Thymus (tissue), 11 donors: ENCODE results near the gene PRKAG2. TPM values are rescaled to one million over a fixed set of nuclear protein-coding genes. Genes with fewer than 3 reads are reported as not detected.

Experiments used
- DNase-seq, 9 donors: peaks; one replicate each; pipeline ENCODE4 v3.0.0-alpha.2; 2013; ENCODE audit warnings: low spot score in 9 of 9, low read depth in 6 of 9, missing footprints in 1 of 9
- H3K27ac ChIP-seq, 2 donors: one replicate each; pipeline ENCODE4 v1.5.1; 2013; ENCODE audit warnings: control low read depth in 1 of 2, low read depth in 1 of 2, low read length in 1 of 2, mild to moderate bottlenecking in 1 of 2, moderate library complexity in 1 of 2
- H3K27me3 ChIP-seq, 2 donors: one replicate each; pipeline ENCODE4 v1.5.1; 2013; ENCODE audit warnings: low read length in 1 of 2; ENCODE audit not compliant: control insufficient read depth in 2 of 2, insufficient read depth in 1 of 2
- H3K36me3 ChIP-seq, 2 donors: one replicate each; pipeline ENCODE4 v1.5.1; 2013; ENCODE audit warnings: low read length in 1 of 2, mild to moderate bottlenecking in 1 of 2, moderate library complexity in 1 of 2; ENCODE audit not compliant: control insufficient read depth in 2 of 2, insufficient read depth in 2 of 2
- H3K4me1 ChIP-seq, 2 donors: one replicate each; pipeline ENCODE4 v1.5.1; 2013; ENCODE audit warnings: low read length in 2 of 2; ENCODE audit not compliant: control insufficient read depth in 2 of 2, insufficient read depth in 2 of 2
- H3K4me3 ChIP-seq, 2 donors: one replicate each; pipeline ENCODE4 v1.5.1; 2013; ENCODE audit warnings: low read length in 2 of 2, control low read depth in 1 of 2, mild to moderate bottlenecking in 1 of 2
- H3K9me3 ChIP-seq, 2 donors: one replicate each; pipeline ENCODE4 v1.5.1; 2013; ENCODE audit warnings: low read length in 1 of 2, mild to moderate bottlenecking in 1 of 2; ENCODE audit not compliant: control insufficient read depth in 2 of 2, insufficient read depth in 1 of 2
- WGBS: extraction: QIAGEN DNeasy Blood & Tissue Kit; methylation state at CpG from one replicate; pipeline ENCODE4 v1.1.7; 2013; 5-methylcytosine and 5-hydroxymethylcytosine counted together
- polyA plus RNA-seq: library from polyadenylated mRNA; stranded (reverse); fragments of 200-250 nt; gene quantifications from one replicate; pipeline ENCODE4 v1.2.3, GENCODE V29; 2013
- total RNA-seq: library from RNA; stranded (reverse); fragments of 120-200 nt; gene quantifications from one replicate; pipeline ENCODE4 v1.2.4, GENCODE V29; 2013
- donor health status: healthy.

Gene PRKAG2
- total and polyA plus RNA-seq, 2 donors = 5.1 to 33.7 TPM

- Histone ChIP-seq H3K27me3 (no peaks in the 10 kb centered on the region), H3K4me1 (peaks cover 6 to 14% of the 10 kb centered on the region in 2 donors), H3K27ac (no peak overlapping the region), H3K9me3 (no peaks in the 10 kb centered on the region), H3K36me3 (no peaks in the 10 kb centered on the region), H3K4me3 (no peak overlapping the region)
- 97% methylated on average over 4 of the region's 4 CpGs for WGBS
- no peak for DNase-seq
These were observed 365.0 kb downstream of the PRKAG2 start for GRCh38 chr7:151511946-151512345.

GRCh38 chr7:151511270-151511669 is 365.6 kb downstream of the PRKAG2 start:
- WGBS = 89% methylated on average over 4 of the region's 4 CpGs
- DNase-seq = no peak
- Histone ChIP-seq H3K36me3 (no peaks in the 10 kb centered on the region), H3K27ac (no peak overlapping the region), H3K4me1 (peaks cover 5 to 12% of the 10 kb centered on the region in 2 donors), H3K27me3 (no peaks in the 10 kb centered on the region), H3K4me3 (no peak overlapping the region), H3K9me3 (no peaks in the 10 kb centered on the region)

GRCh38 chr7:151509670-151510333 is 367.1 kb downstream of the PRKAG2 start:
- WGBS = 93% methylated on average over 5 of the region's 5 CpGs
- DNase-seq = no peak
- H3K36me3 ChIP-seq = no peaks in the 10 kb centered on the region
- peaks cover 5 to 7% of the 10 kb centered on the region in 2 donors for H3K4me1 ChIP-seq
- no peak overlapping the region for H3K27ac ChIP-seq
- no peak overlapping the region for H3K4me3 ChIP-seq
- no peaks in the 10 kb centered on the region for H3K9me3 ChIP-seq
- H3K27me3 ChIP-seq = no peaks in the 10 kb centered on the region

- Histone ChIP-seq H3K4me3 (no peak overlapping the region), H3K27ac (no peak overlapping the region), H3K36me3 (no peaks in the 10 kb centered on the region), H3K27me3 (no peaks in the 10 kb centered on the region), H3K4me1 (peaks cover 5 to 7% of the 10 kb centered on the region in 2 donors), H3K9me3 (no peaks in the 10 kb centered on the region)
- 98% methylated on average over 6 of the region's 6 CpGs for WGBS
- no peak for DNase-seq
These were observed 367.9 kb downstream of the PRKAG2 start for GRCh38 chr7:151508991-151509390.

DNA sequence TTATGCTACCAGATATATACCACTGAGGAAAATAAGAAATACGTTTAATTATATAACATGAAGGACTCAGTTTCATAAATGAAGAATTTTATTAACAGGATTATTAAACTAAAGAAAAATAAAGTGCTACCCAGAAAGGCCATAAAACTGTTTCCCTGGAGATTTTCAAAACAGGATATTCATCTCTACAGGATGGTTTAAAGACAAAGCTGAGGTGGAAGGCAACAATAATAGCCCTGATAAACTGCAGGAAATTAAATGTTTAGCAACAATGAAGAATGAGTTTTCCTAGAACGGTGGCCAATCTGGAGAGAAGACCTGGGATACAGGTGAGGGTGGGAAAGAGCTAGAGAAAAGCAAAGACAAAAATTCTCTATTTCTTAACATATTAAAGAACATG is 369.1 kb downstream of the PRKAG2 start:
- Histone ChIP-seq H3K9me3 (no peaks in the 10 kb centered on the region), H3K27ac (no peak overlapping the region), H3K27me3 (no peaks in the 10 kb centered on the region), H3K36me3 (no peaks in the 10 kb centered on the region), H3K4me3 (no peak overlapping the region), H3K4me1 (peaks cover 5 to 7% of the 10 kb centered on the region in 2 donors)
- DNase-seq = no peak
- WGBS = 91% methylated on average over 2 of the region's 2 CpGs

- Histone ChIP-seq H3K36me3 (no peaks in the 10 kb centered on the region), H3K27me3 (no peaks in the 10 kb centered on the region), H3K4me3 (no peak overlapping the region), H3K27ac (no peak overlapping the region), H3K9me3 (no peaks in the 10 kb centered on the region), H3K4me1 (peaks cover 5 to 7% of the 10 kb centered on the region in 2 donors)
- DNase-seq = no peak
- WGBS = 84% methylated on average over 5 of the region's 5 CpGs
These were observed 370.0 kb downstream of the PRKAG2 start for GRCh38 chr7:151506901-151507382.

Other genes with a start within 250 kb of the PRKAG2 start
- gene GALNTL5, start 79.3 kb upstream of the PRKAG2 start, total RNA-seq = not detected
- 0.05 TPM for gene GALNTL5, start 79.3 kb upstream of the PRKAG2 start, polyA plus RNA-seq
- 48.8 TPM for gene GALNT11, start 148.6 kb upstream of the PRKAG2 start, total RNA-seq
- gene GALNT11, start 148.6 kb upstream of the PRKAG2 start, polyA plus RNA-seq = 32.0 TPM